B cell (primary cell): Measurements from ENCODE around the gene EHF.

ENCODE experiments used
- CTCF ChIP-seq: fragments of 200-600 bp; IDR thresholded peaks from one replicate; pipeline ENCODE4 v1.8.0; 2022; ENCODE audit warnings: antibody characterized with exemption, mild to moderate bottlenecking
- EZH2 ChIP-seq: IDR thresholded peaks from 2 replicates; pipeline ENCODE4 v1.6.1; 2012; ENCODE audit warnings: borderline replicate concordance, low read depth, mild to moderate bottlenecking, moderate library complexity, low read length; ENCODE audit not compliant: insufficient read depth, poor library complexity, severe bottlenecking

DNA sequence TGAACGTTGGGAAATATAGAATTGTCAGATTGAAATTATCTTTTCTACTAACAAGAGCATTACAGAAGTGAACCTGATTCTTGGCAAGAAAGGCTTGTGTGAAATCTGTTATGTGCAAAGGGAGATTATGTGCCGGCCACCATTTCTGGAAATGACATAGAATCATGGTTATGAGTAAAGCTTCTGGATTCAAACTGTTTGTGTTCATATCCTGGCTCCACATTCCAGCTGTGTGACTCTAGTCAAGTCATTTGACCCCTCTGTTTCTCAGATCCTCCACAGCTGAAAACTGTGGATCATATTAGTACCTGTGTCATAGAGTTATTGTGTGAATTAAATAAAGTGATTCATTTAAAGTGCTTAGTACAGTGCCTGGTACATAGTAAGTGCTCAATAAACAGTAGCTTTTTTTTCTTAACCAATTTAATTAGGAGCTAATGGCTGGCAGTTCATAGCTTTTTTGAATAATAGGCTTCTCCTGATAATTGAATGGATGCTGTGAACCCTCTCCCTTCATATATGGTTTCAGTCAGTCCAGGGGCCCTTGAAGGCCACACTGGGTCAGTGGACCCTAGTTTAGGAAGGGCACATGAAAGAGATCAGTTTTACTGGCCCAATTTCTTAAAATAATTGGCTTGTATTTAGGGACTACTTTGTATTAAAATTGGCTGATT, 34.6 kb downstream of the EHF start:
- TF ChIP-seq CTCF (no peak), EZH2 (no peak)
